Gastrocnemius medialis (tissue), 4 donors: ENCODE measurements around the gene MUSTN1. TPM values are rescaled to one million over a fixed set of nuclear protein-coding genes. Genes with fewer than 3 reads are reported as not detected.

ENCODE experiments used
- ATAC-seq, 2 donors: fragments of 150-250 bp; one replicate each; pipeline ENCODE4 v1.9.1; 2016
- DNase-seq, 2 donors: peaks; one replicate each; pipeline ENCODE4 v3.0.0-alpha.2; 2019
- H3K27ac ChIP-seq, 4 donors: fragments of 200-600 bp; sonication (generic); 1 replicate in 1 of 4; 2 replicates in 3 of 4; pipeline ENCODE4 v1.5.1; 2016 to 2018; ENCODE audit warnings: mild to moderate bottlenecking in 2 of 4, moderate library complexity in 1 of 4
- H3K27me3 ChIP-seq, 3 donors: fragments of 200-600 bp; sonication (generic) in 2 of 3; 1 replicate in 1 of 3; 2 replicates in 2 of 3; pipeline versions ENCODE4 v1.5.1 to v1.6.0; 2016 to 2019; ENCODE audit warnings: mild to moderate bottlenecking in 1 of 3, moderate library complexity in 1 of 3
- H3K36me3 ChIP-seq, 2 donors: fragments of 200-600 bp; sonication (generic) in 1 of 2; one replicate each; pipeline ENCODE4 v1.5.1; 2017 to 2018
- H3K4me1 ChIP-seq, 2 donors: fragments of 200-600 bp; sonication (generic) in 1 of 2; one replicate each; pipeline ENCODE4 v1.5.1; 2016 to 2017; ENCODE audit warnings: mild to moderate bottlenecking in 2 of 2
- H3K4me3 ChIP-seq, 4 donors: fragments of 200-600 bp; sonication (generic) in 3 of 4; 1 replicate in 1 of 4; 2 replicates in 3 of 4; pipeline ENCODE4 v1.5.1; 2016 to 2019; ENCODE audit warnings: mild to moderate bottlenecking in 2 of 4
- H3K9me3 ChIP-seq, 3 donors: fragments of 200-600 bp; sonication (generic) in 2 of 3; 1 replicate in 1 of 3; 2 replicates in 2 of 3; pipeline ENCODE4 v1.5.1; 2016 to 2019
- CTCF ChIP-seq, 5 experiments: fragments of 450-650 bp in 3 of 5; fragments of 200-600 bp in 2 of 5; sonication (generic) in 2 of 5; IDR thresholded peaks in 4 of 5; conservative IDR thresholded peaks in 1 of 5; 1 replicate in 4 of 5; 2 replicates in 1 of 5; pipeline ENCODE4 v1.5.1; 2016 to 2019; ENCODE audit warnings: antibody characterized with exemption in 5 of 5, mild to moderate bottlenecking in 3 of 5, moderate library complexity in 3 of 5
- POLR2A ChIP-seq, 2 donors: fragments of 450-650 bp; IDR thresholded peaks; one replicate each; pipeline ENCODE4 v1.6.1; 2017; ENCODE audit warnings: antibody characterized with exemption in 2 of 2, mild to moderate bottlenecking in 2 of 2, moderate library complexity in 2 of 2
- in situ Hi-C, 4 donors: fragments of 200-750 bp; cut with MboI; loops; one replicate each; pipeline versions ENCODE4 v1.15.0 to v1.8.0; 2017; ENCODE audit warnings: low sequenced_read_pairs in 4 of 4
- intact Hi-C: fragments of 100-400 bp; cut with DNase I; formaldehyde crosslinking; loops from one replicate; pipeline ENCODE4 v1.15.1; 2023; ENCODE audit warnings: low total_unique reads
- total RNA-seq, 4 donors: library from RNA; depleted of rRNA; stranded (reverse); fragments of >200 nt; gene quantifications; one replicate each; pipeline versions ENCODE4 v1.1.0 to v1.2.3, GENCODE V29; 2016

Gene MUSTN1
- total RNA-seq, 4 donors from 2014 or later: 218 to 2,149 (median 412) TPM

GRCh38 chr3:52794612-52795099 lies 40.2 kb downstream of the MUSTN1 start, which contains the start of gene ITIH3:
TSS of gene ITIH3 (plus strand) at chr3:52794796. CDS start at chr3:52794804, 8 bp downstream.
- in situ Hi-C loops (no loop called here), intact Hi-C loops (no loop called here)
- Histone ChIP-seq H3K9me3 (no peaks in the 10 kb centered on the region), H3K36me3 (no peaks in the 10 kb centered on the region), H3K27me3 (no peaks in the 10 kb centered on the region), H3K27ac (no peak within 1 kb of the TSS), H3K4me3 (no peak within 1 kb of the TSS), H3K4me1 (no peaks in the 10 kb centered on the region)
- ATAC-seq: no peak
- DNase-seq: no peak
- TF ChIP-seq CTCF (IDR thresholded peaks at IDR 0.05 in 4 of 5, conservative IDR thresholded peaks at IDR 0.05 in 1 of 5): no peak
- no peak for TF ChIP-seq POLR2A (IDR thresholded peaks at IDR 0.05)

- Histone ChIP-seq H3K27ac (no peak overlapping the region), H3K9me3 (no peaks in the 10 kb centered on the region), H3K27me3 (no peaks in the 10 kb centered on the region), H3K4me1 (no peaks in the 10 kb centered on the region), H3K4me3 (no peak overlapping the region), H3K36me3 (no peaks in the 10 kb centered on the region)
- TF ChIP-seq POLR2A (IDR thresholded peaks at IDR 0.05): no peak
- no peak for TF ChIP-seq CTCF (IDR thresholded peaks at IDR 0.05 in 4 of 5, conservative IDR thresholded peaks at IDR 0.05 in 1 of 5)
- in situ Hi-C loops: no loop called here
- DNase-seq (no peak), ATAC-seq (no peak)
- intact Hi-C loops: no loop called here
These were observed 40.9 kb downstream of the MUSTN1 start for GRCh38 chr3:52793702-52794611.

GRCh38 chr3:52792961-52793695 lies 41.7 kb downstream of the MUSTN1 start:
- H3K4me1 ChIP-seq: no peaks in the 10 kb centered on the region
- no peak overlapping the region for H3K4me3 ChIP-seq
- TF ChIP-seq CTCF (IDR thresholded peaks at IDR 0.05 in 4 of 5, conservative IDR thresholded peaks at IDR 0.05 in 1 of 5): no peak
- no peak for TF ChIP-seq POLR2A (IDR thresholded peaks at IDR 0.05)
- intact Hi-C loops (no loop called here), in situ Hi-C loops (no loop called here)
- ATAC-seq: no peak
- no peak for DNase-seq
- no peaks in the 10 kb centered on the region for H3K27me3 ChIP-seq
- no peaks in the 10 kb centered on the region for H3K9me3 ChIP-seq
- no peak overlapping the region for H3K27ac ChIP-seq
- no peaks in the 10 kb centered on the region for H3K36me3 ChIP-seq

- no peaks in the 10 kb centered on the region for H3K27me3 ChIP-seq
- in situ Hi-C loops: no loop called here
- DNase-seq (no peak), ATAC-seq (no peak)
- H3K4me3 ChIP-seq: no peak overlapping the region
- H3K27ac ChIP-seq: no peak overlapping the region
- H3K9me3 ChIP-seq: no peaks in the 10 kb centered on the region
- TF ChIP-seq POLR2A (IDR thresholded peaks at IDR 0.05) (no peak), CTCF (IDR thresholded peaks at IDR 0.05 in 4 of 5, conservative IDR thresholded peaks at IDR 0.05 in 1 of 5) (no peak)
- intact Hi-C loops: no loop called here
- no peaks in the 10 kb centered on the region for H3K36me3 ChIP-seq
- H3K4me1 ChIP-seq: no peaks in the 10 kb centered on the region
These were observed 42.4 kb downstream of the MUSTN1 start for GRCh38 chr3:52792413-52792812.
